Frontal cortex (tissue), 4 donors: ENCODE data around the gene MED25. TPM values are rescaled to one million over a fixed set of nuclear protein-coding genes. Genes with fewer than 3 reads are reported as not detected.

Experiments
- DNase-seq, 2 donors: peaks; one replicate each; pipeline ENCODE4 v3.0.0; 2012; ENCODE audit warnings: low spot score in 2 of 2
- FAIRE-seq: peaks from 2 replicates; lab custom pipeline; 2012; peaks lifted over from hg19 to GRCh38; lab: Jason Lieb, UNC
- small RNA-seq: library from RNA; depleted of rRNA; stranded (forward); fragments of <200 nt; gene quantifications from one replicate; pipeline ENCODE3, GENCODE V24; 2014
- total RNA-seq: library from RNA; depleted of rRNA; stranded (reverse); fragments of >200 nt; gene quantifications from one replicate; pipeline ENCODE4 v1.2.3, GENCODE V29; 2014
- donor health status: control.
- donor health status: control.
- donor health status: control.

MED25 gene
- total RNA-seq, 1 donor from 2014 or later = 14.3 TPM

GRCh38 chr19:49879243-49879963 lies 61.3 kb downstream of the MED25 start:
- DNase-seq (no peak), FAIRE-seq (no peak)

- FAIRE-seq (no peak), DNase-seq (no peak)
Observed at GRCh38 chr19:49880162-49880869, 62.2 kb downstream of the MED25 start.

GRCh38 chr19:49881186-49881585 lies 63.1 kb downstream of the MED25 start:
- DNase-seq (no peak), FAIRE-seq (no peak)

GRCh38 chr19:49881672-49882394 lies 63.7 kb downstream of the MED25 start:
- DNase-seq = no peak
- FAIRE-seq = no peak

GRCh38 chr19:49882643-49883042 lies 64.6 kb downstream of the MED25 start:
- DNase-seq (no peak), FAIRE-seq (no peak)

- no peak for FAIRE-seq
- DNase-seq = no peak
Observed at GRCh38 chr19:49883094-49883493, 65.0 kb downstream of the MED25 start.

GRCh38 chr19:49884109-49884508 lies 66.0 kb downstream of the MED25 start:
- no peak for DNase-seq
- FAIRE-seq = no peak

- DNase-seq = no peak
- FAIRE-seq = no peak
Observed at GRCh38 chr19:49884760-49885159, 66.7 kb downstream of the MED25 start.

Small RNA genes within 50 kb of the gene (small RNA-seq; reads per million reads assigned to genes)
- gene MIR4749 = not detected
- not detected for gene MIR6799

Other genes starting within 250 kb of the MED25 start
- gene NOSIP, start 237.7 kb upstream of the MED25 start, total RNA-seq = 33.4 TPM
- 0.41 TPM for gene PRRG2, start 237.0 kb upstream of the MED25 start, total RNA-seq
- 5.7 TPM for gene PRR12, start 227.1 kb upstream of the MED25 start, total RNA-seq
- 0.82 TPM for gene RRAS, start 178.1 kb upstream of the MED25 start, total RNA-seq
- 9.4 TPM for gene SCAF1, start 176.1 kb upstream of the MED25 start, total RNA-seq
- 10.2 TPM for gene IRF3, start 152.4 kb upstream of the MED25 start, total RNA-seq
- gene BCL2L12, start 152.4 kb upstream of the MED25 start, total RNA-seq = 1.2 TPM
- gene PRMT1, start 141.0 kb upstream of the MED25 start, total RNA-seq = 248 TPM
- 0.82 TPM for gene ADM5, start 128.7 kb upstream of the MED25 start, total RNA-seq
- 39.9 TPM for gene CPT1C, start 127.2 kb upstream of the MED25 start, total RNA-seq
- not detected for gene TSKS, start 55.0 kb upstream of the MED25 start, total RNA-seq
- 50.5 TPM for gene AP2A1, start 51.3 kb upstream of the MED25 start, total RNA-seq
- gene FUZ, start 5.0 kb upstream of the MED25 start, total RNA-seq = 17.5 TPM
- gene PTOV1, start 32.9 kb downstream of the MED25 start, total RNA-seq = 109 TPM
- gene PNKP, start 49.3 kb downstream of the MED25 start, total RNA-seq = 23.2 TPM
- 4.1 TPM for gene AKT1S1, start 59.1 kb downstream of the MED25 start, total RNA-seq
- 5.7 TPM for gene TBC1D17, start 59.4 kb downstream of the MED25 start, total RNA-seq
- 0.41 TPM for gene IL4I1, start 78.6 kb downstream of the MED25 start, total RNA-seq
- 10.6 TPM for gene ATF5, start 110.9 kb downstream of the MED25 start, total RNA-seq
- gene NUP62, start 111.2 kb downstream of the MED25 start, total RNA-seq = 22.0 TPM
- gene SIGLEC11, start 142.9 kb downstream of the MED25 start, total RNA-seq = under 0.01 TPM
- 17.1 TPM for gene VRK3, start 207.1 kb downstream of the MED25 start, total RNA-seq
- 11.0 TPM for gene ZNF473, start 207.7 kb downstream of the MED25 start, total RNA-seq